ENCODE results near the gene B3GNT7. TPM values are rescaled to one million over a fixed set of nuclear protein-coding genes. Genes with fewer than 3 reads are reported as not detected.

B3GNT7 gene
- total RNA-seq, 2 experiments from 2014 or later: not detected

DNA sequence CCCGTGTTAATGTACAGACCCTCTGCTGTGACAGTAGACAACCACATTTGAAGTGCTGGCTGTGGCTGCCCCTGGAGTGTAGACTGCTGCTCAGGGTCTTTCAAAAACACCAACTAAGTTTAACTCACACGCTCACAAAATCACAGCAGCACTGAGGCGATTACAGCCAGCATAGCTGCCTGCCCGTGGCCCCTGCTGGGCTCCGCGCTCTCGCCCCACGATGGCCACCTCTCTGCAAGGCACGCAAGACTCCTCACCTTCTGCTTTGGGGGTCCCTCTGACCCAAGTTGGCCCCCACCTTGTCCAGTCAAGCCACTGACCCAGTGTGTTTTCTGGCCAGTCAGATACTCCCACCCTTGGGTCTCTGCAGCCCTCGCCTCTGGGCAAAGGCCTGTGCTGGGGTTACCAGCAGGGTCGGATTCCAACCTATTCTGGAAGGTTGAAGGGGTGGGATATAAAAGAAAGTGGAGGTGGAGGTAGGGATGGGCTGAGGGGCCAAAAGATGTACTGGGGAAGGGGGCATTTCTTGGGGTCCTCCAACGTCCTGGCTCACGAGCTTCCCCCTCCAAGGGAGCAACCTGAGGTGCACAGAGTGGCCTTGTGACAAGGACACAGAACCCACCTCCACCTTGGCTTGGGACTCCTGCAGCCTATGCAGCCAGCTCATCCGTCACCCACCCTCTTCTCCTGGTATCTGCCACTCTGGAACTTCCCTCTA is 2.9 kb upstream of the B3GNT7 start:
- intact Hi-C loops (cut with micrococcal nuclease): no loop called here
- Mint-ChIP-seq H3K4me1 (ENCODE audit: low read depth) (peaks cover 17% of the 10 kb centered on the region), H3K36me3 (no peaks in the 10 kb centered on the region), H3K27ac (no peak overlapping the region), H3K9me3 (no peaks in the 10 kb centered on the region), H3K4me3 (no peak overlapping the region), H3K27me3 (peaks cover 33% of the 10 kb centered on the region)
- ChIA-PET POLR2A (no interaction called here), CTCF (interaction anchor here (1.6 kb wide), 1 partner anchor 14 kb away, joined by 5 read pairs; no protein-coding TSS in a partner anchor)
- DNase-seq: no peak

DNA sequence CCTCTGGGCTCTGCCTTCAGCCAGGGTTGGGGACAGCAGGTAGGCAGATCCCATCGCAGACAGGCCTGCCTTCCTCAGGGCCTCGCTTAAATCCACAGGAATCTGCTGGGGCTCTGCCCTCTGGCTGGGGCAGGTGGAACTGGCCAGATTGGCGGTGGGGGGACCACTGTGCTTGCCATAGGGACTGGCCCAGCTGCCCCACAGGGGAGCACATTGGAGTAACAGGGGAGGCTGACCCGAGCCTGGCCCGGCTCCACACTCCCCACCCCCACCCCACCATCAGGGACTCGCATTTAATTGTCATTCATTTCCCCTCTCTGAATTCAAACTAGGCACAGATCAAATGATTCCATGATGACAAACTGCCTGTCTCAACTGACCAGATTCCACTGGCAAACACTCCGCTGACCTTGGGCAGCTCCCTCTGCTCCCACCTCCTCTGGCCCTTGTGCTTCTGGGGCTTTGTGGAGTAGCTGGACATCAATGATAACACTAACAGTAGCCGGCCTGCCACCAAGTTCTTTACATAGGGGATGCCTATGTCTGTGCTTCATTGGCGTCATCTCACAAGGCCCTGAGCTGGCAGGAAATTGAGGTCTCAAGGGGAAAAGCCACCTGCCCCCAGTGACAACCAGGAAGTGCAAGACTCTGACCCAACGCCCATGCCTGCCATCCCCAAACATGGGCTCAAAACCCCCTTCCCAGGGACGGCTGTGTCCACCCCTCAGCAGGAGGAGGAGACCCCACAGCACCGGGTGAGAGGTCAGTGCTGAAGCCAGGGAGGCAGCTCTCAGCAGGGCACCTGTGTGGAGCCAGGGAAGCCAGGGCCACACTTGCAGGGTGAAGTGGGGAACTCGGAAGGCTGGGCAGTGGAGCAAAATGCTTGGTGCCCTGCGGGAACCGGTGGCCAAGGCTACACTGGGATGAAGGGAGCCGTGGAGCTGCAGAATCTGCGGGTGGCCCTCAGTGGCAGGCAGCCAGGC is 2.1 kb upstream of the B3GNT7 start:
- Mint-ChIP-seq H3K27ac (no peak overlapping the region), H3K27me3 (peaks cover 36% of the 10 kb centered on the region), H3K36me3 (no peaks in the 10 kb centered on the region), H3K4me3 (no peak overlapping the region), H3K9me3 (no peaks in the 10 kb centered on the region), H3K4me1 (ENCODE audit: low read depth) (peaks cover 17% of the 10 kb centered on the region)
- peak; percentile 45 for DNase-seq
- POLR2A ChIA-PET: no interaction called here
- CTCF ChIA-PET: interaction anchor here (1.0 to 1.6 kb wide), 3 partner anchors 13 to 166 kb away, joined by 3 to 5 read pairs (median 5); no protein-coding TSS in a partner anchor
- intact Hi-C loops (cut with micrococcal nuclease): no loop called here

GRCh38 chr2:231394211-231395141 is 1.0 kb upstream of the B3GNT7 start:
- Mint-ChIP-seq H3K27me3 (peaks cover 36% of the 10 kb centered on the region), H3K4me1 (ENCODE audit: low read depth) (peaks cover 17% of the 10 kb centered on the region), H3K27ac (no peak overlapping the region), H3K36me3 (no peaks in the 10 kb centered on the region), H3K4me3 (no peak overlapping the region), H3K9me3 (no peaks in the 10 kb centered on the region)
- CTCF ChIA-PET: interaction anchor here (1.0 to 1.2 kb wide), 2 partner anchors 57 to 167 kb away, joined by 3 to 5 read pairs; no protein-coding TSS in a partner anchor
- no peak for DNase-seq
- intact Hi-C loops (cut with micrococcal nuclease): no loop called here
- POLR2A ChIA-PET: no interaction called here

DNA sequence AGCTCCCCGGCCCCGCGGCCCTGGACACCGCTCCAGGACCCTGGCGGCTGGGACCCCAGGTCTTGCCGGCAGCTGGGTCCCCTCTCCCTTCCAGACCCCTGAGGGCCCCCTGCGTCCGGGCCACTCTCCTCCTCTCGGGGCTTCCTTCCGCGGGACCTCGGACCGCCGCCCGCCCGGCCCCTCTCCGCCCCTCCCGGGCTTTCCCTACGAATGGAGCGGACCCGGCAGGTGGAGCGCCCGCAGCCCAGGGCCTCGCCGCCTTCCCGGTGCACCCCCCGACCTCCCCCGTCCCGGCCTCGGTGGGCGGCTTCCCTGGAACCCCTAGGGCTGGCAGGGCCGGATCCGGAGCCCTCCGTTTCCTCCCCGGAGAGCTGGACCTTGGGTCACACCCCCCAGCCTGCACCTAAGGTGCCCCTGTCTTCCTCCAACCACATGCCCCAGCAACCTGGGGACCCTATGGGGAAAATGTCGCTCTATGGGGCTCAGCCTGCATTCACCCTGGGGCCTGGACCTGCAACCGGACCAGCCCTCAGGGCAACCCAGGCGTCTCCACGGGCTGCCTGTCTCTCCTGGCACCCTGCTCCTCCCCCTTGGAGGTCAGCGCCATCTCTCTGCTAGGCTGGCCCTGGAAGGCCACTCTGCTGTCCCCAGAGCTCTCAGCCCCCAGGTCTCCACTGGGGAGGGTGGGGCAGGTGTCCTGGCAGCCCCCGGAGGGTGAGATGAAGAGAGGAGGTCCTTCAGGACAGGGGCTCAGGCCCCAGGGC is 730 bp downstream of the B3GNT7 start:
- Mint-ChIP-seq H3K27ac (no peak overlapping the region), H3K36me3 (no peaks in the 10 kb centered on the region), H3K9me3 (no peaks in the 10 kb centered on the region), H3K27me3 (peaks cover 36% of the 10 kb centered on the region), H3K4me1 (ENCODE audit: low read depth) (peaks cover 17% of the 10 kb centered on the region), H3K4me3 (no peak overlapping the region)
- ChIA-PET POLR2A (no interaction called here), CTCF (interaction anchor here (1.0 to 1.4 kb wide), 4 partner anchors 16 to 572 kb away, joined by 3 to 6 read pairs (median 3); no protein-coding TSS in a partner anchor)
- DNase-seq: no peak
- intact Hi-C loops (cut with micrococcal nuclease): no loop called here

- intact Hi-C loops (cut with micrococcal nuclease): no loop called here
- Mint-ChIP-seq H3K27ac (no peak overlapping the region), H3K9me3 (no peaks in the 10 kb centered on the region), H3K27me3 (peaks cover 34% of the 10 kb centered on the region), H3K36me3 (no peaks in the 10 kb centered on the region), H3K4me1 (ENCODE audit: low read depth) (peaks cover 17% of the 10 kb centered on the region), H3K4me3 (no peak overlapping the region)
- ChIA-PET CTCF (interaction anchor here (0.5 to 1.4 kb wide), 6 partner anchors 11 to 573 kb away, joined by 3 to 6 read pairs (median 3); no protein-coding TSS in a partner anchor), POLR2A (no interaction called here)
- DNase-seq: peak; percentile 61
Observed at GRCh38 chr2:231397011-231397927, 1.8 kb downstream of the B3GNT7 start.

DNA sequence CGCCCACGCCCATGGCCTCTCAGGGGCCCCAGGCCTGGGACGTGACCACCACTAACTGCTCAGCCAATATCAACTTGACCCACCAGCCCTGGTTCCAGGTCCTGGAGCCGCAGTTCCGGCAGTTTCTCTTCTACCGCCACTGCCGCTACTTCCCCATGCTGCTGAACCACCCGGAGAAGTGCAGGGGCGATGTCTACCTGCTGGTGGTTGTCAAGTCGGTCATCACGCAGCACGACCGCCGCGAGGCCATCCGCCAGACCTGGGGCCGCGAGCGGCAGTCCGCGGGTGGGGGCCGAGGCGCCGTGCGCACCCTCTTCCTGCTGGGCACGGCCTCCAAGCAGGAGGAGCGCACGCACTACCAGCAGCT is 2.4 kb downstream of the B3GNT7 start:
- H3K4me3 Mint-ChIP-seq: no peak overlapping the region
- ChIA-PET CTCF (interaction anchor here (0.6 to 1.4 kb wide), 2 partner anchors 120 to 170 kb away, joined by 5 to 6 read pairs; no protein-coding TSS in a partner anchor), POLR2A (no interaction called here)
- no peaks in the 10 kb centered on the region for H3K36me3 Mint-ChIP-seq
- H3K27ac Mint-ChIP-seq: no peak overlapping the region
- peaks cover 33% of the 10 kb centered on the region for H3K27me3 Mint-ChIP-seq
- no peaks in the 10 kb centered on the region for H3K9me3 Mint-ChIP-seq
- peaks cover 17% of the 10 kb centered on the region for H3K4me1 Mint-ChIP-seq (ENCODE audit: low read depth)
- no peak for DNase-seq
- intact Hi-C loops (cut with micrococcal nuclease): no loop called here

DNA sequence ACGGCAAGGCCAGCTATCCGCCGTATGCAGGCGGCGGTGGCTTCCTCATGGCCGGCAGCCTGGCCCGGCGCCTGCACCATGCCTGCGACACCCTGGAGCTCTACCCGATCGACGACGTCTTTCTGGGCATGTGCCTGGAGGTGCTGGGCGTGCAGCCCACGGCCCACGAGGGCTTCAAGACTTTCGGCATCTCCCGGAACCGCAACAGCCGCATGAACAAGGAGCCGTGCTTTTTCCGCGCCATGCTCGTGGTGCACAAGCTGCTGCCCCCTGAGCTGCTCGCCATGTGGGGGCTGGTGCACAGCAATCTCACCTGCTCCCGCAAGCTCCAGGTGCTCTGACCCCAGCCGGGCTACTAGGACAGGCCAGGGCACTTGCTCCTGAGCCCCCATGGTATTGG is 3.1 kb downstream of the B3GNT7 start:
- H3K27ac Mint-ChIP-seq: no peak overlapping the region
- intact Hi-C loops (cut with micrococcal nuclease): no loop called here
- ChIA-PET POLR2A (no interaction called here), CTCF (no interaction called here)
- H3K27me3 Mint-ChIP-seq: peaks cover 26% of the 10 kb centered on the region
- DNase-seq: no peak
- no peak overlapping the region for H3K4me3 Mint-ChIP-seq
- no peaks in the 10 kb centered on the region for H3K9me3 Mint-ChIP-seq
- H3K4me1 Mint-ChIP-seq (ENCODE audit: low read depth): peaks cover 13% of the 10 kb centered on the region
- H3K36me3 Mint-ChIP-seq: no peaks in the 10 kb centered on the region

DNA sequence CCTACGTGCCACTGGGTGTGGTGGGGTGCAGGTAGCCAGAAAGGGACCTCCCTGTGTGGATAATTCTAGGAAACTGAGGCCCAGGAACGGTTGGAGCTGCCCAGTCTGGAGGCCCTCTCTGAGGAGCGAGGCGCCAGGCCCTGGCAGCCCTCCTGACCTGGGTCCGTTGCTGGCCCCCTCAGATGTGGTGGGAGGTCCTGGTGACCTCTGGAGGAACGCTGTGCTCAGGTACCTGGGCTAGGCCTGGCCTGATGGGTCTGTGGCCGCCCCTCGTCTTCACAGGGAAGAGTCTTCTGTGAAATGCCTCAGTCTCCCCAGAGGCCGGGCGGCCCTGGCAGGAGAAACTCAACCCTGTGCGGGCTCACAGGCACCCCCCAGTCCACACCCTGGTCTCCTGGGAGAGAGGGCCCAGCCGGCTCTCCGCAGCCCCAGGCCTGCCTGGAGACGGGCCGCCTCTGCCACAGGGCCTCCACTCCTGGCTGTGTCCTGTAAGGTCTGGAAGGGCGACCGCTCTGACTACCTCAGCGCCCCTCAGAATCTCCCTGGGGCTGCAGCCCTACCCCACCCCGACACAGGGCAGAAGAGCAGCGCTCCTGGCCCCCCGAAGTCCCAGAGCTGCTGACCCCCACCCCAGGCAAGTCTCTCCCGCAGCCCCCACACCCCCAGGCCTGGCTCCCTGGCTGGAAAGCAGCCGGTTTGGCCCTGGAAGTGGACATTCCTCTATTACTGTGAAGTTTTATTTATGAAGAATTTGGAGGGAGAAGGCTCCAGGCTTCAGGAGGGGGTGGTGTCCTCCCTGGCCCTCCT is 3.7 kb downstream of the B3GNT7 start:
- Mint-ChIP-seq H3K4me1 (ENCODE audit: low read depth) (peaks cover 10% of the 10 kb centered on the region), H3K27me3 (peaks cover 24% of the 10 kb centered on the region), H3K4me3 (no peak overlapping the region), H3K9me3 (no peaks in the 10 kb centered on the region), H3K36me3 (no peaks in the 10 kb centered on the region), H3K27ac (no peak overlapping the region)
- POLR2A ChIA-PET: interaction anchor here (0.7 kb wide), 1 partner anchor 52 kb away, joined by 3 read pairs; no protein-coding TSS in a partner anchor
- no peak for DNase-seq
- intact Hi-C loops (cut with micrococcal nuclease): no loop called here
- CTCF ChIA-PET: interaction anchor here (2.3 kb wide), 1 partner anchor 172 kb away, joined by 9 read pairs; no protein-coding TSS in a partner anchor

DNA sequence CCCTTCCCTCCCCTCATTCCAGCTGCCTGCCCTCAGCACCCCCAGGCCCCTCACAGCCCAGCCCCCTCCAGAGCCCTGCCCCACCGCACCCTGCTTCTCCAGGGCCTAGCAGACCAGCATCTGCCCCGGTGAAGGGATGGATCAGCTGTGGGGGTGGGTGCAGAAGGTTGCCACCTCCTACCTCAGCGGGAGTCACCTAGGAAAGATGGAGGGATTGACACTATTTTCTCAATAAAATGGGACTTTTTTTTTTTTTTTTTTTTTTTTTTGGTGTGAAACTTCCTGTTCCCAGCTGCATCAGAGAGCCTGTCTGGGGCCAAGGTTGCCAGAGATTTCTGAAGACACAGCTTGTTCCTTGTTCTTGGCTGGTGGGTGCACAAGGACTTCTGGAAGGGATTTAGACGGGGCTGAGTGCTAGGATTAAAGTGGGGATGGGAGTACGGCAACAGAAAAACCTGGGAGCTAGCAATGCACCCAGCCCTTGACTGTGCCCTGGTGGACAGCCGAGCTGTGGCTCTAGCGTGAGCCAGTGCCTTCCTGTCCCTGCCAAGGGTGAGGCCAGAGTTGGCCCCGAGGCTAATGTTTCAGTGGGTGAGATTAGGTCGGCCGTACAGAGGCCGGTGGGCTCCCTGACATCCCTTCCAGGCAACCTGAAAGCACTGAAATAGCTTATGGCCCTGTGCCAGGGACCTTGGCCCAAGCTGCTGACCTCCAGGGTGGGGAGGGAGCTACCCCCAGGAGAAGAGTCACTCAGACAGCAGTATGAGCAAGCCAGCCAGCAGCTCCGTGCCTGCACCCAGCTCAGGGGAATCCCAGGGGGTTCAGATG is 4.6 kb downstream of the B3GNT7 start:
- ChIA-PET POLR2A (interaction anchor here (0.6 to 0.7 kb wide), 2 partner anchors 41 to 53 kb away, joined by 3 read pairs; no protein-coding TSS in a partner anchor), CTCF (interaction anchor here (0.6 to 2.3 kb wide), 2 partner anchors 76 to 173 kb away, joined by 4 to 9 read pairs; no protein-coding TSS in a partner anchor)
- Mint-ChIP-seq H3K4me1 (ENCODE audit: low read depth) (peaks cover 10% of the 10 kb centered on the region), H3K27me3 (peaks cover 16% of the 10 kb centered on the region), H3K4me3 (no peak overlapping the region), H3K9me3 (no peaks in the 10 kb centered on the region), H3K27ac (no peak overlapping the region), H3K36me3 (no peaks in the 10 kb centered on the region)
- no peak for DNase-seq
- intact Hi-C loops (cut with micrococcal nuclease): no loop called here

Data from activated CD4-positive, alpha-beta memory T cell treated with anti-CD3 and anti-CD28 coated beads for 36 hours (primary cell).